Hematopoietic multipotent progenitor cell treated with erythropoietin and hydrocortisone succinate and interleukin-3 and kit ligand, for 15 days (in vitro differentiated cells): Measurements from ENCODE around the gene UAP1.
A peak's percentile ranks its signal among the peaks of the same experiment; 100 is the strongest.

ENCODE experiments used
- DNase-seq: peaks from one replicate; pipeline ENCODE4 v3.0.0-alpha.2; 2015; ENCODE audit warnings: low spot score

UAP1 gene

DNA sequence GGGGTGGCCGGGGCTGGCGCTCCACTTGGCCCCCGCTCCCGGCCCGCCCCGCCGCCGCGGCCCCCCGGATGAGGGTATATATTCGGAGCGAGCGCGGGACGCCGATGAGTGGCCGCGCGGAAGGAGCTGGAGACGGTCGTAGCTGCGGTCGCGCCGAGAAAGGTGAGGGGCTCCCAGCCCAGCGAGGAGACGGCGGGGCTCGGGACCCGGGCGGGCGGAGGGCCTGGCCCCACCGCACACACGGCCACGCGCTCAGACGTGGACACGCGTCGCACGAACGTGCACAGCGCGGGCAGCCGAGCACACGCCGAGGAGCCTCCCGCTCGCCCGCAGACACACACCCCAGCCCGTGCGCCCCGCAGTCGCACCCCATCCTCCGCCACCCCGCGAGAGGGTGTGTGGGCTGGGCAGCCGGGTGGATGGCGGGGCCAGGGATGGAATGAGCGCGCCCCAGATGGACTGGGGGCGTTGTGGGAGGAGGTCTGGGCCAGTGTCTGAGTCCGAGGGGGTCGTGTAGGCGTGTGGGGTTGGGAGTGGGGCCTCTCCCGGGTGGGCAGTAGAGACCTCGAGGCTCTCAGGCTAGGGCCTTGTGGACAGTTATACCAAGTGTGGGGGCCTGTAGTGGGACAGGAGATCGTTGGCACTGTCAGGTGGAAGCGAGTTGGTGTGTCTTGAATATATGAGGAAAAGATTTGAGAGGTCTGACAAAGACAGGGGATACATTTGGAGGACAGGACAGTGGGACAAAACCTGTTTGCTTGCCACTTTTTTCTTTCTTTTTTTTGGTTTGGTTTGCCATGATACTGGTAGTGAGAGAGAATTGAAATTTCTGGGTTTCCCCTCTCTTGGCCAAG is at the start of gene UAP1:
Gene UAP1, plus strand, starts transcription at position 107 of the 854 bp plus-strand sequence. CDS start 4,347 bp downstream, outside the sequence.
- peak; percentile 37 for DNase-seq

DNA sequence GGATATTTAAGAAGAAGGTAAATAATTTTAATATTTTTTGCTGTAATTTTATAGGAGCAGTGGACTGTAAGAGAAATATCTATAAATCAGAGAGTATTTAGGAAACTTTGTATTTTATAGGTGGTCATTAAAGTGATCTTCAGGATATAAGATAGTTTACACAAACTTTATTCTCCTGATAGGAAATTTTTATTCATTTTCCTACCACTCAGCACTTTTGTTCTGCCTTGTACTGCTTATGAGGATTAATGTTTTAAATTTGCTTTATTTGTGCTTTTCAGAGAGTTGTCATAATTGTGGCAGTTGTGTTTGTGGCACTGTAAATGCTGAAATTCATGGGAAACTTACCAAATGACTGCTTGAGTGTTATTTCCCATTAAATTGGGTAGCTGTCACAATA is 34.2 kb upstream of the UAP1 start:
- no peak for DNase-seq

DNA sequence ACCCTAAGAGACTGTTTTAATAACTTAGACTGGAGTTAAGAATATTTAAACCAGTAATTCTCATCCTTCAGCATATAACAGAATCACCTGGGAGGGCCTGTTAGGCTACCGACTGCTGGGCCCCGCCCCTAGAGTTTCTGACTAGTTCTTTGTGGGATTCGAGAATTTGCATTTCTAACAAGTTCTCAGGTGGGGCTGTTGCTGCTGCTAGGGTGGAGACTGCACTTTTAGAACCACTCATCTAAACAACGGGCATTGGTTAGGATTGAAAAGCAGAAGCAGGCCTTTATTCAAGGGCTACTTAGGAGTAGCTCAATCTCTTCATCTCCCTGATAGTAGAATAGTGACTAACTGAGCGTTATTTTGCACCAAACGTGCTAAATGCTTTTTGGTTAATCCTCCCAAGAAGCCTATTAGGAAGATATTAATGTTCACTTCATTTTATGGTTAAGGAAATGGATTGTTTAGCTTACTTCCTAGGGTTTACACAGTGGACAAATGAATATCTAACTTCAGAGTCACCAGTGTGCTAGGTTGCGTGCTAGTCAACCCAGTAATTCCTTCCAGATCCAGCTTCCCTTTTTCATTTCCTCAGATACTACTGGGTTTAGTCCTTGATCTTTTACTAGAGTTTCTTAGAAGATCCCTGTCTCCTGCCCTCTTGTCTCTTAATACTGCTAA is 31.1 kb upstream of the UAP1 start:
- no peak for DNase-seq

DNA sequence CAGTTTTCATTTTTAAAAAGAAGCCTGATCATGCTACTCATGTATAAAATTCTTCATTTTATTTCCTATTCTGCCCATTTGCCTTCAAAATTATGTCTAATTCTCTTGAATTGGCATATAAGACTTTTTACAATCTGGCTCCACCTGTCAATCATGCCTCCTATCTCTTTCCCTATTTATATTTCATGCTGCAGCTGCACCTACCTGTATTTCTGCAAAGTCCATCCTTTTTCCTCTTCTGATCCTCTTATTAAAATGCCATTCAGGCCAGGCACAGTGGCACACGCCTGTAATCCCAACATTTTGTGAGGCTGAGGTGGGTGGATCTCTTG is 30.6 kb upstream of the UAP1 start:
- no peak for DNase-seq

DNA sequence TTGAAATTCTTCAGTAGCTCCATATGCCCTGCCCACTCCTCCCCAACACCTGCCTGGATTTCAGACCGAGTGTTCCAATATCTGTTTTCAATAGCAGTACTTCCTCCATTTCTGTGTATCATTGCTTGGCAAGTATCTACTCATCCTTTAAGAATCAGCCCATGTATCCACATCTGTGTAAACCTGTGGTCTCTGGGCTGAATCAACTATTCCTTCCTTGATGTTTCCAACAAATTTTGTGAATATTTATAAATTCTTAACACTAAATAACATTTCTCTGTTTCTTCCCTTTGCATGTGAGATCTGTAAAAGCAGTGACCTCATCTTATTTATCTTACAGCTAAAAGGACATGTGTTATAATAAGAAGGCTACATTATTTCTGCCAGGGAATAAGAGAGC is 26.0 kb upstream of the UAP1 start:
- no peak for DNase-seq

DNA sequence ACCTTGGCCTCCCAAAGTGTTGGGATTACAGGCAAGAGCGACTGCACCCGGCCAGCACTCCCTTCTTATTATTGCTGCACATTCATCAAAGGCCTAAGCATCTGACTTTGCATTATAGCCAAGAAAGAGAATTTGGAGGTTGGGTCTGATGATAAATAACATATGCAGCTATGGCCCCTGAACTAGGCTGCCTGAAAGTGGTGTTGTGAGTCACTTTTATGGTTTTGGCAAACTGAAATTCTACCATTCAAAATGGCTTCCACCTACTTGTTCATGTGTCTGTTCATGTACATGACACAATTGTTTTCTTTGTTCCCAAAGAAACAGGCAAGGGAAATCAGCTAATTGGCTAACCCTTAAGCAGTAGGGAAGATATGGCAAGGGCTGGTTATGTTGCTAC is 25.0 kb upstream of the UAP1 start:
- no peak for DNase-seq

DNA sequence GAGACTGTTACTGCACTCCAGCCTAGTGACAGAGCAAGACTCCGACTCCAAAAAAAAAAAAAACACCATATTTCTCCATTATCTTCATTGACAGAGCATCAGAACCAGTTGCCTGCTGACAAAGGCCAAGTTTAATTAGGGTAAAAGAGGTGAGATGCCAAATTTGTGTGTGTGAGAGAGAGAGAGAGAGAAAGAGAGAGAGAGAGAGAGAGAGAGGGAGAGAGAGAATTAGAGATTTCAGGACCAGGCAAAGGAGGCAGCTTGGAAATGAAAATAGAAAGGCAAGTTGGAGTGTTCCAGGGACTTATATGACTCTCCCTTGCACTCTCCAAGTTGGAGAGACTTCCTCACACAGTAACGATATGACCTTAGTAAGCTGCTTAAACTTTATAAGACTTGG is 24.3 kb upstream of the UAP1 start:
- no peak for DNase-seq

DNA sequence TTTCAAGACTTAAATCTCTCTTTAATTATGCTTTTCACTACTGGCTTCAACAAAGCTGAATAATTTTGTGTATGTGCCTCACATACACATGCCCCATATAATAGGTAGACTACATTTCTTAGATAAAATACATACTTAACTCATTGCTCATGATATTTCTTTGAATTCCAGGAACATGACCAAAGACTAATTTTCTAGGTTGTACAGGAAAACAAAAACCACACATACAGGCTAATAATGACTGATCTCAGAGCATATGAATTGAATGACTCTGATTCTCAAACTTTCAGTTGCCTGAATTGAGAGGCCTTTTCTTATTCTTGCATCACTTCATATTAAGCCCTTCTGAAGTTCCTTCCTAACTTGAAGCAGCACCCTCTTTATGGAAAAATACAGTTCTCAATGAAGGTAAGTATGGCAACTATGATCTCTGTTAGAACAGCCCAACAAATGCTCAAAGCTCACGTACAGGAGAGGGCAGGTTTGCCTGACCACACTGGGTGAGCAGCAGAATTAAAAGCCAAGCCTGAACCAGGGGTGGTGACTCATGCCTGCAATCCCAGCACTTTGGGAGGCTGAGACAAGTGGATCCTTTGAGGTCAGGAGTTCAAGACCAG is 22.6 kb upstream of the UAP1 start:
- no peak for DNase-seq

DNA sequence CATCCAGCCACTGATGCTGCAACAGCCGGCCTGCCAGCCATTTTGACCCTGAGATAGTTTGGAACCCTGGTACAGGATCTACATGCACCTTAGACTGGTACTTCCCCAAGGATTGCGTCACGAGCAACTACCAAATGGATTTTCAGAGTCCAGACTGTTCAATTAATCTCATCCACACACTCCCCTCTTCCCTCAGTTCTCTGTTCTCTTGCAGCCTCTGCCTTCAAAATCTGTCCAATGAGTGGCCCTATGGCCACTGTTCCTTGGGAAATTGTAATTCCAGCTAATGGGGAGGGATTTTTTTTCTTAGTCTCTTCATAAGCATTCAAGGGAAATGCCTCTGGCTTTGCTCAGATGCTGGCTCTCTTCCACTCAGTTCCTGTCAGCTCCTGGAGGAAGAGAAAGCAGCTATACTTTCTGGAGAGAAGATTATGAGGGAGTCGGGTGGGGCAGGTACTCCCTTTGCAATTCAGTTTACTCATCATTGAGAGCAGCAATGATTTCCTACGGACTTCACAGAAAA is 19.8 kb upstream of the UAP1 start:
- DNase-seq, result no peak

DNA sequence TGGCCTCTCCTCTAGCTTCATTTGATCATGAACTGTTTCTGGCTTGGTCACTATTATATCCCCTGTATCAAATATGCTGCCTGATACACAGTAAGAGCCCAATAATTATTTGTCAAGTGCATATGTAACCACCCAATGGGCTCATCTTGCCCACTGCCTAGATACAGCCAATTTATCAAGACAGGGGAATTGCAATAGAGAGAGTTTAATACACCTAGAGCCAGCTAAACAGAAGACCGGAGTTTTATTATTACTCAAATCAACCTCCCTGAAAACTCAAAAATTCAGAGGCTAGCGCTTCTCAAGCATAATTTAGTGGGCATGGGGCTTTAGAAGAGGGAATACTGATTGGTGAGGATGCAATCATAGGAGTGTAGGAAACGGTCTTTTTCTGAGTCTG is 18.3 kb upstream of the UAP1 start:
- no peak for DNase-seq

DNA sequence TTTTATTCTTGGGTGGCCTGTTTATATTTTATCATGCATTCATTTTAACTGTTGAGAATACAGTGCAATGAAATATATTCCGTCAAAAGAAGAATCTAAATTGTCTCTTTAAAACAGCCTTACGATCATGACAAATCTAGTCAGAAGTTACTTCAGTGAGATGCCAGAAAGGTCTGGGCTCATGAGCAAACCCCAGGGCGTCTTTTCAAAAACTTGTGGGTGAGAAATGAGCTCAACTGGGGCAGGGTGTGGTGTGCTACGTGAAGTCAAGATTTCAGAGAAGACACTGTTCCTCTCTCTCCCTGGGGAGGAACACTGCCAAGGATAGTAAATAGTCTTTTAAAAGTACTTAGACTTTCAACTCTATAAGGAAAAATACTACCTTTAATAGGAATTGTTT is 13.4 kb upstream of the UAP1 start:
- DNase-seq, result no peak

DNA sequence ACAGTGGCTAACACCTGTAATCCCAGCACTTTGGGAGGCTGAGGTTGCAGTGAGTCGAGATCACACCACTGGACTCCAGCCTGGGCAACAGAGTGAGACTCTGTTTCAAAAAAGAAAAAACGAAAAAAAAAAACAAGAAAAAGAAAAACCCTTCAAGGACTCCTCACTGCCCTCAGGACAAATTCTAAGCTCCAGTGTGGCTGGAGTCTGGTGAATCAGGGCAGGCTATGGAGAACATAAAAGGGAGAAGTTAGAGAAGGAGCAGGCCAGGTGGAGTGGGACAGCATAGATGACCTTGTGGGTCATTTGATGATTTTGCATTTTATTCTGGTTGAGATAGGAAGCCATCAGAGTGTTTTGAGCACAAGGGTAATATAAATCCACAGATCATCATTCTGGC is 12.5 kb upstream of the UAP1 start:
- DNase-seq, result no peak

DNA sequence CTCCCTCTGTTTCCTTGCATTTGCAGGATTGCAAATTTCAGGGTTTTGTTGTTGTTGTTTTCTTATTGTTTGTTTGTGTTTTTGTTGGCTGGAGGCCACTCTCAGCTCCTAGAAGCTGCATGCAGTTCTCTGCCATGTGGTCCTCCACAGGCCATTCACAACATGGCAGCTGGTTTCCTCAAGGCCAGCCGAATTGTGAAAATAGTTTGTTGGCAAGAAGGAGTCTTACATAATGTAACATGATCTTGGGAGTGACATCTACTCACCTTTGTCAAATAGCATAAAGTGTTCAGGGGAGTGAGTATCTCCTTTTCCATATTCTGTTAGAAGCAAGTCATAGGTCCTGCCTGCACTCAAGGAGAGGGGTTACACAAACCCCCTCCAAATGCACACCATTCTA is 10.6 kb upstream of the UAP1 start:
- DNase-seq, result no peak

DNA sequence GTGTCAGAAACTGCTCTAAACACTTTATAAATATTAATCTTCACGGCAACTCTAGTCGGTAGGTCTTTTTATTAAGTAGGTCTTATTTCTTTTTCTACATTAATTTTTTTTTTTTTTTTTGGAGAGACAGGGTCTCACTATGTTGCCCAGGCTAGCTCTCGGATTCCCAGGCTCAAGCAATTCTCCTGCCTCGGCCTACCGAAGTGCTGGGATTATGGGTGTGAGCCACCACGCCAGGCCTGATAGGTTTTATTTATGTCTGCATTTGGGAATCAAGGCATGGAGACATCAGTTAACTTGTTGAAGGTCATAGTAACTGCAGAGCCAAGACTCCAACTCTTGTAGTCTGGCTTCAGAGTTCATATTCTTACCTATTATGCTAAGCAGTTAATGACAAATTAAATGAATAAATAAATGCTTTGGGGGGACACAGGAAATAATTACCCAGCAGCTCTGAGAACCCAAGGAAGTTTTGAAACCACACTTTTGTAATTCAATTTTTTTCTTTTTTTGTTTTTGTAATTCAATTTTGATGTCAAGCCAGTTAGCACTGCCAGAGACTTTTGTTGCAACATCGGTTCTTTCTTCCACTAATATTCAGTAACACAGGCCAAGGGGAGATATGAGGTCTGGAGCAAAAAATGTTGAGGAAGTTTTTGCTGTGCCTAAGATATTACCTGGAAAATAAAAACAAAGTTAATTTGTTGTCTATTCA is 9.4 kb upstream of the UAP1 start:
- no peak for DNase-seq

DNA sequence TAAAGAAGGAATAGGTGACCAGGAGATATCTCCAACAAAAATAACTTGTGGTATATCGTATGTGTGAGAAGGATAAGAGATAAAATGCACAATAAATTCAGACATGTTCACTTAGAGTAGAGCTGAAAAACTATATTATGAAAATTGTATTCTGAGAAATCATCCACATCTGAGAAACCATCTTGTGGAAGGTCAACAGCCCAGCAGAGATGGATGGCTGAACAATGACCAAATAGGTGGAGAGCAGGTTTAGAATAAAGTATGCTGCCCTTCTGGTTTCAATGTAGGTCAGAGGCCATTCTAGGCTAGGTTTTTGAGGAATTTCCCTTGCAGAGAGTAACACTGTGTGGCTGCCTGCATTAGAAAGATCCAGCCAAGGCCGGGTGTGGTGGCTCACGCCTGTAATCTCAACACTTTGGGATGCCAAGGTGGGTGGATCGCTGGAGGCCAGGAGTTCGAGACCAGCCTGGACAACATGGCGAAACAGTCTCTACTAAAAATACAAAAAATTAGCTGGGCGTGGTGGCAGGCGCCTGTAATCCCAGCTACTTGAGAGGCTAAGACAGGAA is 8.8 kb upstream of the UAP1 start:
- DNase-seq, result no peak

DNA sequence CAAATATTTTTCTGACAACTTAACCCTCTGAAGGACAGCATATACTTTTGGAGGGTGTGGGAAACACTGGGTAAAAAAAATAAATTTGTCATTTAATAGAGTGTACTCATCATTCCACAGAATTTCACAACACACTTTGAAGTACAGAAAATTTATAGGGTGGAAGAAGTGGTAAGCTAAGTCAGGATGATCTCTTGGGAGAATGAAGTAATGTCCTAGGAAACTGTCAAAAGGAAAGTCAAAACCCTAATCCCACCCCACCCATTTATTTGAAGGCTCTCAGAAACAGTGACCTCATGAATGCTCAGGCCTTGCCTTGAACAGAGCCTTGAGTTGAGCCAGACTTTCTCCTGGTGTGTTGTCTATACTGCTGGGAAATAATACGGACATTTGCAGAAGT is 7.3 kb upstream of the UAP1 start:
- no peak for DNase-seq

DNA sequence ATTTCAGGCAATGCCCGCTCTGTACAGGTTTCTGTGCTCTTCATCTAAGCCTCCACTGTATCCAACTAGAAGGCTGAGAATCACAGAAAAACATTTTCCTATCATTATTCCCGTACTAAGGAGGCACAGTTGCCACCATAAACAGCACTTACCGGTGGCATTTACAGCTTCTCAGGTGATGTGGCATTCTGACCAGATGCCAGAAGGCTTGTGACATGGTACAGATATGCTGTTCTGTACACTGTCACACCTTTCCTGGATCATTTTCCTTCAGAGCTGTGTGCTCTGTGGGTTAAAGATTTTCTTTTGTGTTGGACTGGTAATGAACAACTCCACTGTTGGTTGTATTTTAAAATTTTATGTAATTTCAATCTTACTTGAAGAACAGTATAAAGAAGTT is 4.0 kb upstream of the UAP1 start:
- DNase-seq, result no peak

DNA sequence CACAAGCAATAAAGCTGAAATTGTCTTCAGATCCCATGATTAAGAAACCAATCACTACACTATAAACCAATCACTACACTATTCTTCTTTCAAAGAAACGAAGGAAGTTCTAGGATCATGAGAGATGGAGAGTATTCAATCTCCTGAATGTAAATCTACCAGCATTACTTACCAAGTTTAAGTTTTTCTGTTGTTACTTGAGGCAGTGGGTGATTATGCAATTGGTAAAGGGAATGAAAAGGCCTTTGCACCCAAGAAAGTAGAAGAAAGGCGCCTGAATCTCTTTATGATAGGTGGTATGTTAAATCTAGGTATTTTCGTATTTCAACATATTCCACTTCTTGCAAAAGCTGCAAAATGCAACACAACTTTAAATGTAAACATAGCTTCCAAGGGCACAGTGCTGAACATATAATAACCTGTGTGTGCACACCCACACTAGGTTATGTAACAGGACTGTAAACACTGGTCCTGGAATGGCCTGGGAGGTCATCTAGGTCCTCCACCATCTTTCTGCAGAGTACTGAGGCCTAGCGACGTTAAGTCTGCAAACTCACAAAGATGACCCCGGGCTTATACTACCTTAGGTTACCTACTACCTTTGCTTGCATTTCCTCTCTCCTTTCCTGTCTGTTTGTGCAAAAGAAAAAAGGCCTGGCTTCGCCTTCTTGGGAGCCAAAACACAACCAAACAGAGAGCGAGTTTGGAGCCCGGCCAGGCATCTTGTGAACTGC is 1.1 kb upstream of the UAP1 start:
- DNase-seq, result no peak

DNA sequence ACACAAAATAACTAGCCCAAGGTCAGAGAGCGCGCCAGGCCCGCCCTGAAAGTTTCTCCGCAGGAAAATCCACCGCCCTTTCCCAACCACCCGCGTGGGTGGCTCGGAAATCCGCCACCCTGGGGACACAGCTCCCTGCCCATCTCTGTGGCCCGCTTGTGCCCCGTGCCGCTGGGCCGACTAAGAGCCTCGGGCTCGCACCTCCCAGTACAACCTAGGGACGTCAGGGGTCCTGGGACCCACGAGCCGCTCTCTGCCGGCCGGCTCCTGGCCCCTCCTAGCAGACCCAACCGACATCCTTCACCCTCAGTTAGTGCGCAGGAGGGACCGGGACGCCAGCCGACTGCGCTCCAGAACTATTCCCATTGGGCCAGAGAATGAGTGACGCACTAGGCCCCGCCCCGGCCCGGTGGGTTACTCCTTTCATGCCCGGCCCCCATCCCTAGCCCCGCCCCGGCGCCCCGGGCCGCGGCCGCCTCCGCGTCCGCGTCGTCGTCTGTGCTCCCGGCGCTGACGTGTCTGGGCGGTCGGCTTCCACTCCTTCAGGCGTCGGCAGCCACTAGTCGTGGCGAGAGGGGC is 396 bp upstream of the UAP1 start:
- peak; percentile 96 for DNase-seq

DNA sequence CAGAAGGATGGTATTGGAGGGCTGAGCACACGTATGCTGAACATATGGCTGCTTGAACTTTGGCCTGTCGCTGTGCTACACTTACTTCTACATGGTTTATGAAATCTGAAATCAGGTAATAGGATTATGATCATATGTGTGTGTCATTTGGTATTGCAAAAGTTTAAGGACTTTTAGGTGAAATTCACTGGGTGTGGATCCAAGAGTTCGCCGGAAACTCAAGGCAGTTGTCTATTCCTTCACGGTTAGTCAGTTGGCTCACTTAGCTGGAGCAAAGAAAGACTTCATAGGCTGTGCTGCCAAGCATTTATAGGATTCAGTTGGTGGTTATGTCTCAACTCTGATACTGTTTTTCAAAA is 927 bp downstream of the UAP1 start:
- no peak for DNase-seq

DNA sequence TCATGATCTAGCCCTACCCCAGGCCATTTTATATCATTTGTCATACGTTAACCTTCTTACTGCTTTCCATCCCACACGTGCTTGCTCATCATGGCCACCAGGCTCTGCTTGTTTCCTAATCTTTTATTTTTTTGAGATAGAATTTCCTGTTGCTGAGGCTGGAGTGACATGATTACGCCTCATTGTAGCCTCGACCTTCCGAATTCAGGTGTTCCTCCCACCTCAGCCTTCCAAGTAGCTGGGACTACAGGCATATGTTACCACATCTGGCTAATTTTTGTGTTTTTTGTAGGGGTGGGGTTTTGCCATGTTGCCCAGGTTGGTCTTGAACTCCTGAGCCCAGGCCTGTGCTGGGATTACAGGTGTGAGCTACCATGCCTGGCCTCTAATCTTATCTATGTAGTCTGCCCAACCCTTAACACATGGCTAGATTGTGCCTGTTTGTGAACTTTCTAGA is 3.3 kb downstream of the UAP1 start:
- DNase-seq, result no peak
